ENCODE data around the gene WTIP.

- TF ChIP-seq CREB1 (IDR thresholded peaks at IDR 0.05; ENCODE audit: low read depth): no peak
- no peak for TF ChIP-seq EP300 (IDR thresholded peaks at IDR 0.05; ENCODE audit: borderline replicate concordance)
Observed at GRCh38 chr19:34480971-34481841, at the start of gene WTIP.
